Stimulated activated CD8-positive, alpha-beta memory T cell treated with anti-CD3 and anti-CD28 coated beads, Interleukin-15, amount 100 ng/mL, for 48 hours (primary cell): Measurements from ENCODE around the gene LRRC61.
A peak's percentile ranks its signal among the peaks of the same experiment; 100 is the strongest.

Source experiments
- DNase-seq, 2 donors: peaks; one replicate each; pipeline ENCODE4 v3.0.0-alpha.2; 2020; ENCODE audit warnings: low read depth in 2 of 2

The LRRC61 gene

GRCh38 chr7:150370612-150371071 lies 47.5 kb downstream of the LRRC61 start:
- no peak for DNase-seq

GRCh38 chr7:150371131-150371995 lies 48.2 kb downstream of the LRRC61 start:
- DNase-seq: no peak

- no peak for DNase-seq
Measured at GRCh38 chr7:150371996-150372270, 48.8 kb downstream of the LRRC61 start.

GRCh38 chr7:150372271-150373048 lies 49.3 kb downstream of the LRRC61 start:
- DNase-seq: no peak

GRCh38 chr7:150373049-150373801 lies 50.1 kb downstream of the LRRC61 start:
- DNase-seq: no peak

GRCh38 chr7:150374026-150374425 lies 50.9 kb downstream of the LRRC61 start:
- no peak for DNase-seq

GRCh38 chr7:150374472-150374871 lies 51.3 kb downstream of the LRRC61 start:
- DNase-seq: no peak

- DNase-seq: peak in 1 of 2 donors; percentile 40
Measured at GRCh38 chr7:150375662-150376521, 52.7 kb downstream of the LRRC61 start.

GRCh38 chr7:150376560-150376959 lies 53.4 kb downstream of the LRRC61 start:
- no peak for DNase-seq

- no peak for DNase-seq
Measured at GRCh38 chr7:150377196-150377595, 54.0 kb downstream of the LRRC61 start.

- no peak for DNase-seq
Measured at GRCh38 chr7:150377635-150378034, 54.5 kb downstream of the LRRC61 start.

GRCh38 chr7:150378115-150378852 lies 55.1 kb downstream of the LRRC61 start:
- no peak for DNase-seq

GRCh38 chr7:150378853-150379440 lies 55.8 kb downstream of the LRRC61 start, which contains the start of gene ZNF775:
ZNF775 (plus strand) TSS chr7:150379330; CDS start chr7:150388471, 9,141 bp downstream.
- DNase-seq: peak; percentile 92 to 93

- no peak for DNase-seq
Measured at GRCh38 chr7:150379441-150380379, 56.6 kb downstream of the LRRC61 start.

GRCh38 chr7:150380463-150380862 lies 57.3 kb downstream of the LRRC61 start:
- no peak for DNase-seq

GRCh38 chr7:150381096-150381495 lies 57.9 kb downstream of the LRRC61 start:
- no peak for DNase-seq

GRCh38 chr7:150381785-150382122 lies 58.6 kb downstream of the LRRC61 start:
- no peak for DNase-seq

- DNase-seq: no peak
Measured at GRCh38 chr7:150382123-150382843, 59.1 kb downstream of the LRRC61 start.
